NCI-H82 (cell line): ENCODE measurements around the gene SHLD2.
A peak's percentile ranks its signal among the peaks of the same experiment; 100 is the strongest.
"Not testable (repeated sequence)": the region's sequence is repeated elsewhere in the genome, so short reads cannot be mapped to it uniquely, and the experiment has no call there.

ENCODE experiments used
- DNase-seq: peaks from one replicate; lab custom pipeline; 2025; lab: John Stamatoyannopoulos, UW

SHLD2 gene, protein sequence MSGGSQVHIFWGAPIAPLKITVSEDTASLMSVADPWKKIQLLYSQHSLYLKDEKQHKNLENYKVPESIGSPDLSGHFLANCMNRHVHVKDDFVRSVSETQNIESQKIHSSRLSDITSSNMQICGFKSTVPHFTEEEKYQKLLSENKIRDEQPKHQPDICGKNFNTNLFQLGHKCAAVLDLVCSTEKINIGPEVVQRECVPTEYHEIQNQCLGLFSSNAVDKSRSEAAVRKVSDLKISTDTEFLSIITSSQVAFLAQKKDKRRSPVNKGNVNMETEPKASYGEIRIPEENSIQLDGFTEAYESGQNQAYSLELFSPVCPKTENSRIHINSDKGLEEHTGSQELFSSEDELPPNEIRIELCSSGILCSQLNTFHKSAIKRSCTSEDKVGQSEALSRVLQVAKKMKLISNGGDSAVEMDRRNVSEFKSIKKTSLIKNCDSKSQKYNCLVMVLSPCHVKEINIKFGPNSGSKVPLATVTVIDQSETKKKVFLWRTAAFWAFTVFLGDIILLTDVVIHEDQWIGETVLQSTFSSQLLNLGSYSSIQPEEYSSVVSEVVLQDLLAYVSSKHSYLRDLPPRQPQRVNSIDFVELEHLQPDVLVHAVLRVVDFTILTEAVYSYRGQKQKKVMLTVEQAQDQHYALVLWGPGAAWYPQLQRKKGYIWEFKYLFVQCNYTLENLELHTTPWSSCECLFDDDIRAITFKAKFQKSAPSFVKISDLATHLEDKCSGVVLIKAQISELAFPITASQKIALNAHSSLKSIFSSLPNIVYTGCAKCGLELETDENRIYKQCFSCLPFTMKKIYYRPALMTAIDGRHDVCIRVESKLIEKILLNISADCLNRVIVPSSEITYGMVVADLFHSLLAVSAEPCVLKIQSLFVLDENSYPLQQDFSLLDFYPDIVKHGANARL

DNA sequence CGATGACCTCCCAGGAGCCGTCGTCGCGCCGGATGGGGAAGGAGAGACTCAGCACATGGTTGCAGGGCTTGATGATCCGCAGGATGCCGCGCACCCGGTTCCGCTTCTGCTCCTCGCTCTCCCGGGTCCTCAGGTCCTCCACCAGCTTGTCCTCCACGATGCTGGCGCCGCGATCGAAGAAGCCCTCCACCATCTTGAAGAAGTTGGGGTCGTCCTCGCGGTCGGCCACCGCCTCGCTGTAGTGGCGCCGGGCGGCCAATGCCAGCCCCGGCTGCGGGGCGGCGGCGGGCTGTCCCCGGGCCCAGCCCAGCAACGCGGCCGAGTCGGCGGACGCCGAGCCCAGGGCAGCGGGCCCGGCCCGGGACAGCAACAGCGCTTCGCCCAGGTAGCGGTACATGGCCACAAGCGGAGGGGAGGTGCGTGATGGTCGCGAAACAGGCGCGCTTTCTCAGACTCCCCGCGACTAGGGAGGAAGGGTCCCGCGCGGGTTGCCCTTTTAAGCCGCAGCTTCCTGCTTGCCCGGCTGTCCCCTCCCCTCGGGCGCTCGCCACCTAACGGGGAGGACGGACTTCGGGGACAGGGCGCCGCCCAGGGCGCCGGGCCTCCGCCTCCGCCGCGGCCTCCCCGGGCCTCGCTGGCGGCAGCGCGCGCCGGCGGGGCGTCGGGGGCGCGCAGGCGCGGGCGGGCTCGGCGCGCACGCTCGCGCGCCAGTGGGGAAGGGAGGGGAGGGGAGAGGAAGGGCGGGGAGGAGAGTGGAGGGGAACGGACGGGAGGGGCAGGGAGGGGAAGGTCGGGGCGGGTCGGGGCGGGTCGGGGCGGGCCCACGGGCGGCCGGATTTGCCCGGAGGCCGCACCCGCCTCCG lies at the start of gene SHLD2, which contains the start of gene GLUD1:
TSS of gene SHLD2 (plus strand) at position 834 of the 863 bp plus-strand sequence. CDS start 56,149 bp downstream, outside the sequence.
TSS of gene GLUD1 (minus strand) at position 471 of the 863 bp plus-strand sequence. CDS start at position 397, 74 bp downstream.
- peak; percentile 96 for DNase-seq

DNA sequence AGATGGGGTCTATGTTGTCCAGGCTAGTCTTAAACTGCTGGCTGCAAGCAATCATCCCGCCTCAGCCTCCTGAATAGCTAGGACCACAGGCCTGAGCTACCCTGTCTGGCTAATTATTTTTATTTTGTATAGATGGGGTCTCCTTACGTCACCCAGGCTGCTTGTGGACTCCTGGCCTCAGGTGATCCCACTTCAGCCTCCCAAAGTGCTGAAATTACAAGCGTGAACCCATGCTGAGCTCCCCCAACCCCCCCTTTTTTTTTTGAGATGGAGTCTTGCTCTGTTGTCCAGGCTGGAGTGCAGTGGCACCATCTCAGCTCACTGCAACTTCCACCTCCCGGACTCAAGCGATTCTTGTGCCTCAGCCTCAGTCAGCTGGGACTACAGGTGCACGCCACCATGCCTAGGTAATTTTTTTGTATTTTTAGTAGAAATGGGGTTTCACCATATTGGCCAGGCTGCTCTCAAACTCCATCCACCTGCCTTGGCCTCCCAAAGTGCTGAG lies 49.5 kb upstream of the SHLD2 start:
- DNase-seq = no peak

DNA sequence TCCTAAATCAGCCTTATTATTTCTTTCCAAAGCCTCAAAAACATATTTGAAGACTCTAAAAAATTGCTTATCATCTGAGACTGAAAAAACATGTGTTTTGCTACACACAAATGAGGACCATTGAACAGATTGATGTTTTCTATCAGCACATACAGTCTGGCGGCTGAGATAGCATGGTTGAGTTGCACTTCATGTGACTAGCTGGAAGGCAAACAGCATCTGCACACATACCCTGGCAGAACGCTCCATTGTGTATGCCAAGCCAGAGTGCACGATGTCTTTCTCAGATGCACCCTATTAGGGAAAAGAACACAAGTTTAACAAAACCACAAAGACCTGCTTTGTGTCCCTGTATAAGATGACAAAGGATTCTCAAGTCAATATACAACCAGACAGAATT lies 41.9 kb upstream of the SHLD2 start:
- DNase-seq = no peak

DNA sequence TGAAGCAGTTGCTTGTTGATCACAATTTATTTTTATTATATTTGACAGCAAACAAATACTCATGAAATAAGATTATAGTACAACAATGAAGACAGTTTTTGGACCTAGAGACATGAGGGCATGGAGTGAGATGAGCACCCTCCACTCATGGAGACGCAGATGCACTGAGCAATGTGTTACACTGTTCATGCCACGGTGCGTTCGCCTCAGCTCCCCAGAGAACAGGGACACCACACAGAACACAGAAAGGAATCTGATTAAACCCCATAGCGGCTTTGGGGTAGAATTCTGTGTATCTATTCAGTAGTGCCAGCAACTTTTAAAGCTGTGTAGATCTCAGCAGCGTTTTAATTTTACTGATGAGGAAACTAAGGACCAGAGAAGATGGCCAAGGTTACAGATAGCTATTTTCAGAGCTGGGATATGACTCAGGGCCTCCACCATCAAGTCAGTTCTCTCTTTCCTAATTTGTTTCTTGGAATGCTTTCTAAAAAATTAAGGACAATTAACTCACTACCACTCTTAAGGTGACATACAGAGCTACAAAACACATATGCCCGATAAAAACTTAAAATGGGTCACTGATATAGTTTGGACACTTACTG lies 41.3 kb upstream of the SHLD2 start:
- DNase-seq = no peak

DNA sequence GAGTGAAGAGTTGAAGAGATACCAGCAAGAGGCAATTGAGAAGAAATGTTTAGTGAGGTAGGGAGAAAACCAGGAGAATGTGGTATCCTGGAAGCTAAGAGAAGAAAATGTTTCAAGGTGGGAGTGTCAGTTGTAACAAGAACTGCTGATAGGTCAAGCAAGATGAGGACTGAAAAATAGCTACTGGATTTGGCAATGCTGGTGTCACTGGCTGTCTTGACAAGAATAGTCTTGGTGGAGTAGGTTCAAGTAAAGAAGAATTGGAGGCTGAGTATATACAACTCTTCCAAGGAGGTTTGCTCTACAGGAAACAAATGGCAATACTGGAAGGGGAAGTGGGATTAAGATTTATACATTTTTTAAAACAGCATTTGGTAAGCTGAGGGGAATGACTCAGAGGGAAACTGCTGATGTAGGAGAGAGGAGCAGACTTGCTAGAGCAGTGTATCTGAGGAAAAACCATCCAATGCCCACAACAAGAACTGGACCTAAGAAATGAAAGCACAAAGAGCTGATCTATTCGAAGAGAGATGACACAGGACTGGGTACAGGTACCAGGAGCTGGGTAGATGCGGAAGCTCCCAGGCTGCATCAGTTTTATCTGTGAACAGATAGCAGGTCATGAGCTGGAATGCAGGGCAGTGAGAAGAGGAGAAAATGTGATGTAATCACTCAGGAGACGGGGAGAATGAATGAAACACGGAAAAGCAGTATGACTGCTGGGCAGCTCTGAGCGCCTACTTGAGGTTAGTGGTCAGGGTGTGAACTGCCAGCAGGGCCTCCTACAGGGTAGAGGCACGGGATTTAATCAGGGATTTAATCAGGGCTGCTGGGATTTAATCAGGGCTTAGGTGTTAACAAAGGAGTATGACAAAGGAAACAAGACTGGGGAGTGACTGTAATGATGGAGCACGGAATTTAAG lies 40.4 kb upstream of the SHLD2 start:
- peak; percentile 88 for DNase-seq

DNA sequence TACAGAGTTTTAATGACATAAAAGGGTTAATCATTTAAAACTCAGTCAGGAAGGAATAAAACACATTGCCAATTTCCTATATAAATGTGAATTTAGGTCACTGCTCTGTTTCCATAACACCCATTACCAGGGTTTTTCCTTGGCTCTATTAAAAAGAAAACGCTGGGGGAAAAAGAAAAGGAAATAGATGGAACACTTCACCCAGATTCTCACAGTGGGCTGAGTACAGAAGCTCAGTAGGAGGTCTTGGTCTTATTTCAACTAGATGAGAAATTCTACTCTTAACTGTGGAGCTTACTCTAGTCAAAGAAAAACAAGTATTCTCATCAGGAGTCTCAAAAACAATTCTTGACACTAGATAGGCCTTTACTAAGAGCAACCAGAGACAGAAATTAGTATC lies 36.8 kb upstream of the SHLD2 start:
- no peak for DNase-seq

DNA sequence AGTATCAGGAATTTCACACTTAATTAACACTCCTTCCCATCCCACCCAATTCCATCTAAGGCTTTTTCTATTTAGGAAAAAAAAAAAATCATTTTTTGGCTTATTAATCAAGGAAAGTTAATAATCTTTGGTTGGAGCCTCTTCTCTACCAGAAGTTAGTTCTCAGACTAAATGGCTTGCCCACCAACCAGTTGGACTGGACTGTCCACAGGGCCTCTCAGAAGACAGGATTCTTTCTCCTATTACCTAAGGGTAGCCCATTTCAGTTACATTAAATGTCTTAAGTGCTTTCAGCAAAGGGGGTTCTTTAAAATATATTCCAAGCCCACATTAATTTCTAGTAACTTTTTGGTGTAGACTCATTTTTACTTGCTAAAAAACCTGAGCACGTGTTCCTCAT lies 35.6 kb upstream of the SHLD2 start:
- no peak for DNase-seq

DNA sequence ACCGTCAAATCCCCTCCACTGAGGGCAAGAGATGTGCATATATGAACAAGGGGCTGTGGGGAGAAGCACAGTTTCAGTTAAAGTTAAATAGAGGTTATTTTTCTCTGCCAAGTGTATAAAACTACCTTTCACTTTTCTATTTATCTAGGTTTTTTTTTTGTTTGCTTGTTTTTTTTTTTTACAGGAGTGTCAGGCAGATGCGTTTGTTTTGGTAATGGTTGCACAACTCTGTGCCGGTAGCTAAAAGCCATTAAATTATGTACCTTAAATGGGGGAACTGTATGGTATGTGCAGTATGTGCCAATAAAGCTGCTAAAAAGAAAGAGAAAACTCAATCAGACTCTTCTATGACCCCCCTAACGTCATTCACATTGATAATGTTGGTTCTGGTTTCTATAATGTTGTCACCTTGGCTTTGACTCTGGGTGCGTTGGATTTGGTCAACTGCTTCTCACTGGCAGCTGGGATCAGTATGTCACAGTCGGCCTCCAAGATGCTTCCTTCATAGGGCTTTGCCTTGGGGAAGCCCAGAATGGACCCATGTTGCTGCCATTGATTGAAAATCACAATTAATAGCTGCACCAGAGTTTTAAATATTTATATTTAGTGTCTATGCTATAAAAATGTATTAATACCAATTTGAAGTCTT lies 34.6 kb upstream of the SHLD2 start:
- no peak for DNase-seq

DNA sequence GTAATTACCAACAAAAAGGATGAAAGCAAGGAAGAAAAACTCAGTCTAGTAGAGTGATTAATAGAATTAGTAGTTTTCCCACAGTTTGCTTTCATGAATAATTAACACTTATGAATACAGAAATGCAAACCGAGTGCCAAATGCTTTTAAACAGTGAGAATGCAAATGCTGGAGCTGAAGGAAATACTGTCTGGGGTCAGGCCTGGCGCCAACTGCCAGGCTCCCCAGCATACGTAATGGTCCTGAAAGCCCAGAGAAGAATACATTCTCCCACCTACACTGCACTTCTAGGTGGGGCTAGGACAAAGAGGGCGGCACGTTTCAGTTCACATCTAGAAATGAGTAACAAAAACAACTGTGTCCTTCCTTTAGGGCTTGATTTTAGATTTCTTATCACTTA lies 30.4 kb upstream of the SHLD2 start:
- DNase-seq = no peak

DNA sequence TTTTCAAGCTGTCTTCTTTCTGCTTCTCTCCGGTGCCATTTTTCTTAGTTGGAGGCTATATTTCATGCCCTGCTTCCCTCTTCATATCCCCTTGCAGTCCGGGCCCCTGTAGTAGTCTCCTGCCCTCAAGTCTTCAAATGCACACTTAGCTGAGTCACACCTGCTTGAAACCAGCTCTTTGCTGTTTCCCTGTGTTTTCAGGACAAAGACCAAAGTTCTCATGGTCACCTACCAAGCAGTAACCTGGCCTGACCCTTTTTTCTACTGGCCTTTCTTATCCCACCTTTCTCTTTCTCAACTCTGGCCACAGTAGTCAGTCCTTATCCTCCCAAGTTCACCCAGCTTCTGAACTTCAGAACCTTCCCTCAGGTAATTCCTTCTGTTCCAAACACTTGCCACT lies 28.8 kb upstream of the SHLD2 start:
- no peak for DNase-seq

DNA sequence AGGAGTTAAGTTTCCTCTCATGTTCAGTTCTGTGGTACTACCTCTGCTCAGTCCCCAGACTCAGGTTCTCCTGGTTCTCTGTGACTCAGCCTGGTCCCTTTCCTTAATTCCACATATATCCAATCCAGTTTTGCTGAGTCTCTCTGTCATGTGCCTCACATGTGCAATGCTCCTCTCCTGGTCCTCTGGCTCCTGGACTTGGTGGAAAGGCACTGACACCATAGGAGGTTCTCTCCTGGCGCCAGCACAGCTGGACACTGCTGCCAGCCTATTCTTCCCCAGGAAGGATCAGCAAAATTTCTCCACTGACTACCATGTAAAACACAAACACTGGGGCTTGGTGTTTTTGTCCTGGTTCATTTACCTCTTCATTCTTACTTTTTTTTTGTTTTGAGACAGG lies 28.1 kb upstream of the SHLD2 start:
- no peak for DNase-seq

DNA sequence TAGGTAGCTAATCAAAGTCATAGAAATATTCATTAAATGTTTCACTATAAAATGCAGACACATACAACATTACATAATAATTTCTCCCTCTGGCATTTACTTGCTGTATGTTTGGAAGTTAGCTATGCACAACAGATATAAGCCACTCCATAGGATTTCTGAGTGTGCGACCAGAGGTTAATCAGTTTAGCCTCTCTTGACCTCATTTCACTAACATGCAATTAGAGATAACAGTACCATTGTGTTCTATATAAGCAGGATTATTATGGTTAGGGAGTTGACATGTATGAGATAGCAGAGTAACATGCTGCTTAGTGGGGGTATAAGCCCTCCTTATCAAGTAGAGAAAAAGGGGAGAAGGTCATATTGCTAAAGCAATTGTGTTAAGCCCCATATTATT lies 26.7 kb upstream of the SHLD2 start:
- DNase-seq = peak; percentile 79

DNA sequence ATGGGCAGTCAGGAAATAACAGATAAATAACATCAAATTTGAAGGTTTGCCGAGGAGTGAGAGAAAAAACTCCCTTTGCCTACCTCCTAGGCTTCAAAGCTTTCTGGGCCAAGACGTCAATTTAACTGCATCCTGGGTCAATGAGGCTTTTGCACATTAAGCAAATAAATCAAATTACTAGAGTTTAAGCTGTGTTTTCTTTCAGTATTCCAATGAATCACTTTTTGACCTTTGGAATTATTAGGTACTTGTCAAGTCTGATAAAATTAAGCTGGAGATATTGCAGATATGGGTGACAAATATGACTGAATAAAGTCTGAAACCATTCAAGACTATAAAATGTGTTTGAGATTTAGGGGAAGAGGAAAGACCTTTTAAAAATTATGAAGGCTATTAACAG lies 22.6 kb upstream of the SHLD2 start:
- no peak for DNase-seq

DNA sequence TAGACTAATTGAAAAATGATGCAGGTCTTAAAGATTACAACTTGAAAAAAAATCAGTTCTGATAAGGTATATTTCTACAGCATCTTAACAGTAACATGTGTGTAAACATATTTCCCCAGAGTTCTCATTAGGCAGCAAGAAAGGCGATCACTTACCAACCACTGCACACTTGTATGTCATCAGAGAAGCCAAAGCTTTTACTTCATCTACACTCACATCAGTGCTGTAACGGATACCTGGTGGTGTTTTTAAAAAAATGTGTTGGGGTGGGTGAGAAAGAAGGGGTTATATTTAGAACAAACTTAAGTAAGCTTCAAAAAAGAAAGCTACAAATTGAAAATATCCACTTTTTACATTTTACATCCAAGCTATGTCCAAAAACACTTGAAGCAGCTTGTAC lies 18.6 kb upstream of the SHLD2 start:
- not testable (repeated sequence) for DNase-seq

DNA sequence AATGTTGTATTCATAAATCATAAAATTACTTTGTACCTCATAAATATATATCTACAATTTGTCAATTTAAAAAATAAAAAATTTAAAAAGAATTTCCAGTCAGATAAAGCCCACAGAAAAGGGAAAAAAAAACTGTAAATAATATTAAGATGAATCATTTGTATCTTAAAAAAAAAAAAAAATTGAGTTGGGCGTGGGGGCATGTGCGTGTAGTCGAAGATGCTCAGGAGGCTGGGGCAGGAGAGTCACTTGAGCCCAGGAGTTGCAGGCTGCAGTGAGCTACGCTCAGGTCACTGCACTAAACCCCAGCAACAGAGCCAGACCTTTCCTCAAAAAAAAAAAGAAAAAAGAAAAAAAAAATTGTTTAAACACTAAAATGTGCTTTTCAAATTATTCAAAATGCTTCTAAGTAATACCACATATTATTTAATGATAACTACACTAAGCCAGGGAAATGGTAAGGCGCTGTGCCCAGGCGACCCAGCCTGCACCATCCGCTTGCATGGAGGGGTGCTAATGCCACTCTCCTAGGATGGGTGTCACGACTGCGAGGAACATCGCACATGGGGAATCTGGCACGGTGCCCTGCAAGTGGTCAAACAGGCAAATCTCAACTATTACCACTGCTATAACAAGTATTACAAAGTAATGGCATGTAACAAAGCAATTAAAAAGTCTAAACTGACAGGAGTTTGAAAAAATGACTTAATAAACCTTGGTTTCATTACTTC lies 15.7 kb upstream of the SHLD2 start:
- no peak for DNase-seq

DNA sequence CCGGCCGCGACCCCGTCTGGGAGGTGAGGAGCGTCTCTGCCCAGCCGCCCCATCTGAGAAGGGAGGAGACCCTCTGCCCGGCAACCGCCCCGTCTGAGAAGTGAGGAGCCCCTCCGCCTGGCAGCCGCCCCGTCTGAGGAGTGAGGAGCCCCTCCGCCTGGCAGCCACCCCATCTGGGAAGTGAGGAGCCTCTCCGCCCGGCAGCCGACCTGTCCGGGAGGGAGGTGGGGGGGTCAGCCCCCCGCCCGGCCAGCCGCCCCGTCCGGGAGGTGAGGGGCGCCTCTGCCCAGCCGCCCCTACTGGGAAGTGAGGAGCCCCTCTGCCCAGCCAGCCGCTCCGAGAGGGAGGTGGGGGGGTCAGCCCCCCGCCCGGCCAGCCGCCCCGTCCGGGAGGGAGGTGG lies 14.4 kb upstream of the SHLD2 start:
- not testable (repeated sequence) for DNase-seq

DNA sequence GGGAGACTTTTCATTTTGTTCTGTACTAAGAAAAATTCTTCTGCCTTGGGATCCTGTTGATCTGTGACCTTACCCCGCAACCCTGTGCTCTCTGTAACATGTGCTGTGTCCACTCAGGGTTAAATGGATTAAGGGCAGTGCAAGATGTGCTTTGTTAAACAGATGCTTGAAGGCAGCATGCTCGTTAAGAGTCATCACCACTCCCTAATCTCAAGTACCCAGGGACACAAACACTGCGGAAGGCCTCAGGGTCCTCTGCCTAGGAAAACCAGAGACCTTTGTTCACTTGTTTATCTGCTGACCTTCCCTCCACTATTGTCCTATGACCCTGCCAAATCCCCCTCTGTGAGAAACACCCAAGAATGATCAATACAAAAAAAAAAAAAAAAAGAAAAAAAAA lies 13.4 kb upstream of the SHLD2 start:
- not testable (repeated sequence) for DNase-seq

DNA sequence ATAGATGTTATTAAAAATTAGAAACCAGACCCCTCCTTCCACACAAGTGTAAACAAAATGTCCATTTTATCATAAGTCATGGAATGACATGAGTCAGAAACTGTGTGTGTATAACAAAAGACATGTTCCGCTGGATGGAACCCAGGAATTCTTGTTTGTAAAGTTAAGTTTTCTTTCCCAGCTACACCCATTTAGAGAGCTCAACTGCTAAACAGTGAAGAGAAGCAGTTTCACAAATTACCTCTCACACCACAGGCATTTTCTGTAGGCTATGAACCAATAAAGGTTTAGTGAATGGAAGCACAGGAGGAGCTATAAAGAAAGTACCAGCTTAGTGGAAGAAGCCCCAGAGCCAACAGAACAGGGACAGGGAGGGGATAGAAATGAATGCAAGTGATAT lies 12.8 kb upstream of the SHLD2 start:
- DNase-seq = peak; percentile 6
